GM23338 (cell line): ENCODE data around the gene ADIRF. TPM values are rescaled to one million over a fixed set of nuclear protein-coding genes. Genes with fewer than 3 reads are reported as not detected.

ENCODE experiments used
- ATAC-seq: fragments of 200-7000 bp; cut with Tn5 transposase; 3 replicates; pipeline ENCODE4 v1.9.1; 2020
- DNase-seq: peaks from one replicate; pipeline ENCODE4 v3.0.0-alpha.2; 2015; ENCODE audit warnings: low spot score
- H2AFZ ChIP-seq: fragments of 200-600 bp; sonication (generic); 2 replicates; pipeline ENCODE4 v1.8.0; 2016; ENCODE audit warnings: antibody characterized with exemption, mild to moderate bottlenecking, moderate library complexity
- H3F3A ChIP-seq: fragments of 200-600 bp; sonication (generic); replicated peaks from 2 replicates; pipeline ENCODE4 v1.8.0; 2017; ENCODE audit warnings: antibody characterized with exemption, mixed run types, low read depth
- H3K27ac ChIP-seq: fragments of 200-600 bp; sonication (generic); 2 replicates; pipeline ENCODE4 v1.6.1; 2016; ENCODE audit warnings: low read depth
- H3K27me3 ChIP-seq: fragments of 200-600 bp; sonication (generic); 2 replicates; pipeline ENCODE4 v1.8.0; 2016; ENCODE audit warnings: mild to moderate bottlenecking, mixed run types, moderate library complexity; ENCODE audit not compliant: insufficient read depth
- H3K36me3 ChIP-seq: fragments of 200-600 bp; sonication (generic); 2 replicates; pipeline ENCODE4 v1.8.0; 2016; ENCODE audit warnings: mild to moderate bottlenecking; ENCODE audit not compliant: insufficient read depth
- H3K4me1 ChIP-seq: fragments of 200-600 bp; sonication (generic); 2 replicates; pipeline ENCODE4 v1.8.0; 2016; ENCODE audit warnings: mild to moderate bottlenecking, moderate library complexity; ENCODE audit not compliant: insufficient read depth
- H3K4me2 ChIP-seq: fragments of 200-600 bp; sonication (generic); 2 replicates; pipeline ENCODE4 v1.7.1; 2017; ENCODE audit warnings: mixed run types
- H3K4me3 ChIP-seq: fragments of 200-600 bp; sonication (generic); 2 replicates; pipeline ENCODE4 v1.6.1; 2016; ENCODE audit warnings: mixed run types
- H3K79me2 ChIP-seq: fragments of 200-600 bp; sonication (generic); replicated peaks from 2 replicates; pipeline ENCODE4 v1.8.0; 2017; ENCODE audit warnings: mild to moderate bottlenecking; ENCODE audit not compliant: insufficient read depth
- H3K9me2 ChIP-seq: fragments of 200-600 bp; sonication (generic); 2 replicates; pipeline ENCODE4 v1.8.0; 2017; ENCODE audit not compliant: insufficient read depth
- H4K20me1 ChIP-seq: fragments of 200-600 bp; sonication (generic); replicated peaks from 2 replicates; pipeline ENCODE4 v1.8.0; 2017; ENCODE audit warnings: mild to moderate bottlenecking; ENCODE audit not compliant: insufficient read depth
- H3K27ac Mint-ChIP-seq: 2 replicates; pipeline ENCODE4 v1.8.0; 2020; ENCODE audit warnings: inconsistent platforms, mild to moderate bottlenecking, moderate library complexity, mixed read lengths
- H3K27me3 Mint-ChIP-seq: 3 replicates; pipeline ENCODE4 v1.8.0; 2022; ENCODE audit warnings: low read depth, mild to moderate bottlenecking, moderate library complexity, mixed read lengths, inconsistent platforms; ENCODE audit not compliant: insufficient read depth, poor library complexity
- H3K36me3 Mint-ChIP-seq: 3 replicates; pipeline ENCODE4 v1.8.0; 2021; ENCODE audit warnings: low read depth, mild to moderate bottlenecking, inconsistent platforms, moderate library complexity, mixed read lengths
- H3K4me1 Mint-ChIP-seq: 3 replicates; pipeline ENCODE4 v1.8.0; 2020; ENCODE audit warnings: mild to moderate bottlenecking, inconsistent platforms, mixed read lengths
- H3K4me3 Mint-ChIP-seq: 3 replicates; pipeline ENCODE4 v1.8.0; 2021; ENCODE audit warnings: moderate library complexity, mild to moderate bottlenecking, inconsistent platforms, mixed read lengths
- H3K9me3 Mint-ChIP-seq: 3 replicates; pipeline ENCODE4 v1.8.0; 2020; ENCODE audit warnings: moderate library complexity, mild to moderate bottlenecking, inconsistent platforms, mixed read lengths
- CREB1 ChIP-seq: fragments of 250-450 bp; sonication (Bioruptor Pico); IDR thresholded peaks from 2 replicates; pipeline ENCODE4 v1.5.0; 2020; ENCODE audit warnings: low read depth, mild to moderate bottlenecking, moderate library complexity
- ETS1 ChIP-seq: IDR thresholded peaks from 2 replicates; pipeline ENCODE4 v1.6.1; 2016; ENCODE audit warnings: antibody characterized with exemption
- EZH2 ChIP-seq: fragments of 200-600 bp; sonication (generic); IDR thresholded peaks from one replicate; pipeline ENCODE4 v1.8.0; 2017; ENCODE audit warnings: antibody characterized with exemption, mild to moderate bottlenecking, low read depth; ENCODE audit not compliant: unreplicated experiment
- JUNB ChIP-seq: IDR thresholded peaks from one replicate; pipeline ENCODE4 v1.6.1; 2016; ENCODE audit warnings: antibody characterized with exemption; ENCODE audit not compliant: unreplicated experiment
- REST ChIP-seq: IDR thresholded peaks from one replicate; pipeline ENCODE4 v1.6.1; 2018; ENCODE audit warnings: antibody characterized with exemption; ENCODE audit not compliant: unreplicated experiment
- STAT1 ChIP-seq: IDR thresholded peaks from one replicate; pipeline ENCODE4 v1.6.1; 2016; ENCODE audit warnings: antibody characterized with exemption; ENCODE audit not compliant: unreplicated experiment
- ZNF331 ChIP-seq: fragments of 250-450 bp; sonication (Bioruptor Pico); IDR thresholded peaks from 2 replicates; pipeline ENCODE4 v1.5.0; 2020; ENCODE audit warnings: low read depth, mild to moderate bottlenecking, moderate library complexity
- ZNF462 ChIP-seq: fragments of 250-450 bp; sonication (Bioruptor Pico); IDR thresholded peaks from 2 replicates; pipeline ENCODE4 v1.5.0; 2020; ENCODE audit warnings: mild to moderate bottlenecking, moderate library complexity
- polyA plus RNA-seq: library from polyadenylated mRNA; unstranded; fragments of >200 nt; fragmentation: Nextera tagmentation; extraction: Ambion mirVana; gene quantifications from 2 replicates; pipeline ENCODE4 v1.2.1, GENCODE V29; 2016
- total RNA-seq: library from RNA; depleted of rRNA; stranded (reverse); fragments of >200 nt; shearing (Covaris generic); gene quantifications from 2 replicates; pipeline ENCODE4 v1.2.3, GENCODE V29; 2014

ADIRF gene
- total and polyA plus RNA-seq, 2 experiments from 2014 or later, result 1.7 TPM; not detected in 1

- H3K9me3 Mint-ChIP-seq, result no peaks in the 10 kb centered on the region
- H3K4me2 ChIP-seq, result no peak overlapping the region
- H2AFZ ChIP-seq, result no peak overlapping the region
- H3K4me1 Mint-ChIP-seq, result peaks cover 7% of the 10 kb centered on the region
- peaks cover 5% of the 10 kb centered on the region; the same call in 1 of the 2 replicates for H3F3A ChIP-seq
- H3K4me1 ChIP-seq, result no peaks in the 10 kb centered on the region
- H3K27ac Mint-ChIP-seq, result peak overlapping the region; percentile 44; the same call in 1 of the 2 replicates
- peaks cover 1% of the 10 kb centered on the region; the same call in 2 of the 3 replicates for H3K36me3 Mint-ChIP-seq
- no peaks in the 10 kb centered on the region; the same call in 1 of the 2 replicates for H3K36me3 ChIP-seq
- ATAC-seq, result no peak
- no peaks in the 10 kb centered on the region for H3K27me3 ChIP-seq
- no peaks in the 10 kb centered on the region for H3K79me2 ChIP-seq
- H3K9me2 ChIP-seq, result no peaks in the 10 kb centered on the region
- no peak overlapping the region for H3K27ac ChIP-seq
- H3K4me3 Mint-ChIP-seq, result no peak overlapping the region
- TF ChIP-seq ZNF331 (no peak), ETS1 (no peak)
- H3K4me3 ChIP-seq, result no peak overlapping the region
- peaks cover 34% of the 10 kb centered on the region for H3K27me3 Mint-ChIP-seq
- DNase-seq, result no peak
- peaks cover 9% of the 10 kb centered on the region; the same call in 1 of the 2 replicates for H4K20me1 ChIP-seq
Observed at GRCh38 chr10:86936661-86937501, 31.4 kb upstream of the ADIRF start.

DNA sequence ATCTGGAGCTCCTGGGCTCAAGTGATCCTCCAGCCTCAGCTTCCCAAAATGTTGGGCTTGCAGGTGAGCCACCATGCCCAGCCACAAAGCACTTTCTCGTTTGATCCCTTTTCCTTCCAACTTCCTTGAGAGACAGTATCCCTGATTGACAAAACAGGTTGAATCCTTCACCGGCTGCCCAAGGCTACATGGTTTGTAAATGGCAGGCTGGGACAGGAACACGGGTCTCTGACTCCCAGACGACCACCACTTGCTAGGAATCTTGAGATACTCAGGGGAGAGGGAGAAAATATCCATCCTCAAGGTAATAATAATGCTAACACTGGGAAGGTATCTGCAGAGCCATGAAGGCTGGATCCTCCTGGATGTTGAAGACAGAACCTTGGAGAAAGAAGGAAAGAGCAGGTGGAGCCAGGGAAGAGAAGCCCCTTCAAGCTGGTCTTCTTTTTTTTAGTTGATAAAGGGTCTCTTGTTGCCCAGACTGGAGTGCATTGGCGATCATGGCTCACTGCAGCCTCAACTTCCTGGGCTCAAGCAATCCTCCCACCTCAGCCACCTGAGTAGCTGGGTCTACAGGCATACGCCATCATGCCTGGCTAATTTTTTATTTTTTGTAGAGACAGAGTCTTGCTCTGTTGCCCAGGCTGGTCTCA lies 30.7 kb upstream of the ADIRF start:
- Histone ChIP-seq H3K4me3 (no peak overlapping the region), H3K4me2 (no peak overlapping the region), H3K27ac (no peak overlapping the region), H3K27me3 (no peaks in the 10 kb centered on the region), H3K79me2 (no peaks in the 10 kb centered on the region), H3F3A (0 out of 2 replicates have a peak, but pooled peaks cover 5% of the 10 kb centered on the region), H2AFZ (no peak overlapping the region), H3K9me2 (no peaks in the 10 kb centered on the region), H3K4me1 (no peaks in the 10 kb centered on the region), H4K20me1 (peaks cover 4% of the 10 kb centered on the region; the same call in 1 of the 2 replicates), H3K36me3 (no peaks in the 10 kb centered on the region)
- Mint-ChIP-seq H3K4me1 (peaks cover 7% of the 10 kb centered on the region), H3K27ac (no peak overlapping the region), H3K27me3 (peaks cover 33% of the 10 kb centered on the region), H3K9me3 (no peaks in the 10 kb centered on the region), H3K36me3 (no peaks in the 10 kb centered on the region; the same call in 1 of the 3 replicates), H3K4me3 (no peak overlapping the region)
- DNase-seq (no peak), ATAC-seq (no peak)
- TF ChIP-seq CREB1 (CRISPR knock-in tag) (no peak), EZH2 (no peak), JUNB (no peak), ZNF462 (CRISPR knock-in tag) (no peak), STAT1 (no peak), ZNF331 (no peak), REST (no peak)
